Nasal cavity respiratory epithelium epithelial cell of viscerocranial mucosa (primary cell): ENCODE results near the gene SCAI. TPM values are rescaled to one million over a fixed set of nuclear protein-coding genes. Genes with fewer than 3 reads are reported as not detected.

Experiments used
- total RNA-seq: library from RNA; depleted of rRNA; stranded (reverse); fragments of >200 nt; gene quantifications from 2 replicates; pipeline ENCODE4 v1.2.3, GENCODE V29; 2014

SCAI gene
- 5.5 and 6.1 TPM in 2 replicates for total RNA-seq

DNA sequence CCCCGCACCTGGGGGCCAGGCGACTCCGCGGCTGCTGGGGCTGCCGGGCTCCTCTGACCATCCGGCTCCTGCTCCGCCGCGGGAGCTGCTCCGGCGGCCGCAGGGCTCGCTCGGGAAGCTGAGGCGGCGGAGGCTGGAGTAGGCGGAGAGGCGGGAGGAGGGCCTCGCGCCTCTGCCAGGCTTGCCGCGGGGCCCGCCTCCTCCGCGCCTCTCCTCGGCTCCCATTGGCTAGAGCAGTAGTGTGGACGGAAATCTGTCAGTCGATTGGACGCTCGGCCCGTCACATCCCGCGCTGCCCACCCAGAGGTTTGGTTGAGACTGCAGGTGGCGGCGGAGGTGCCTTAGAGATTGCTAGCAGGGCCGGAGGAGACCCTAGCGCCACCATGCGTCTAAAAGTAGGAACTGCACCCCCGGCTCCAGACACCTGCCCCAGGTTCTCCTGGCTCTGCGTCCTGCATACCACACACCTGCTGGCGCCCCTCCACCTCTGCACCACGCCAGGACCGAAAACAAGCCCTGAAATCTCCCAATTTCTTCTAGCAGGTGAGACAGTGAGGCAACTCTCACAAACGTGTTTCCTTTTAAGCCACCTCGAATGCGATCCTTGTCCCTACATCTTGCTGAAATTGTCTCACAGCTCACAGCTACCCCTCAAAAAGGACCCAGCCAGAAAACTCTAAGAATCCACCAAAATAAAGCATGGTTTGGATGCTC lies at the start of gene SCAI:
SCAI (minus strand) TSS at position 152 of the 714 bp plus-strand sequence; CDS start at position 61, 91 bp downstream.

DNA sequence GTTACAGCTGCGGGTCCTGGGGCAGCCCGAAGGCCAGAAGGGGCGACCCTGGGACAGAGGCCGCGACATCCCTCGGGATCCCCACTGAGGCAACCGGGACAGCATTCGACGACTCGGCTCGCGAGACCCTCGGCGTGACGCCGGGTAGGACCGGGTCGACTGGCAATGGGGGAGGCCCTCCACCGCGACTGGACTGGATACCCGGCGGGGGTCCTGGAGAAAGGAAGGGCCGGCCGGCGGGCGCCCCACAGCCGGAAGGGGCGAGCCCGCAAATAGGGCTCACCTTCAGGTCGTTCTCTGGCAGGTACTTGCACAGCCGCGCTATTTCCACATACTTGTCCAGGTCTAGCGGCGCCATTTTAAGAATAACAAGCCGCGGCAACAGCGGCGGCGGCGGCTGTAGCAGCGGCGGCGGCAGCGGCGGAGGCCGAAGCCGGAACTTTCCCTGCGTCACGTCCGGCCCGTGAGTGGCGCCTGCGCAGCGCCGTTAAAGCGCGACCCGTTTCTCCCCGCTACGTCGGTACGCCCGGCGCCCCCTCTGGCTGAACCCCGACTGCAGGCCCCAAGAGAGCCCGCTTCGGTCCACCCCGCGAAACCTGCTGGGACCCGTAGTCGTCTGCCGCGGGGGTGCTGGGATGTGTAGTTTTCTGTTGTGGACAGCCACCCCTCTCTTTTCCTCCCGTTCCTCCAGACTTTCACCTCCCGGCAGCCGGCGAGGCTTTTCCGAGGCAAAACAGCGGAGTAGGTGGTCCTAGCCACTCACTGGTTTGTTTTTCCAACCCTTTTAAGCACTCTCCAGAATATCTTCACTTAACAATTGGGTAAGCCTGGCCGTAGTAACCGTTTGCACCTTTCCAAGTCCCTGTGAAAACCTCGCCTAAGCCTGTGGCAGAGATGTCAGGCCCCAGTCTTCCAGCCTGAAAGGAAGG lies 46.3 kb upstream of the SCAI start, which contains the start of gene PPP6C:
PPP6C (minus strand) TSS at position 443 of the 929 bp plus-strand sequence; CDS start at position 358, 85 bp downstream.

DNA sequence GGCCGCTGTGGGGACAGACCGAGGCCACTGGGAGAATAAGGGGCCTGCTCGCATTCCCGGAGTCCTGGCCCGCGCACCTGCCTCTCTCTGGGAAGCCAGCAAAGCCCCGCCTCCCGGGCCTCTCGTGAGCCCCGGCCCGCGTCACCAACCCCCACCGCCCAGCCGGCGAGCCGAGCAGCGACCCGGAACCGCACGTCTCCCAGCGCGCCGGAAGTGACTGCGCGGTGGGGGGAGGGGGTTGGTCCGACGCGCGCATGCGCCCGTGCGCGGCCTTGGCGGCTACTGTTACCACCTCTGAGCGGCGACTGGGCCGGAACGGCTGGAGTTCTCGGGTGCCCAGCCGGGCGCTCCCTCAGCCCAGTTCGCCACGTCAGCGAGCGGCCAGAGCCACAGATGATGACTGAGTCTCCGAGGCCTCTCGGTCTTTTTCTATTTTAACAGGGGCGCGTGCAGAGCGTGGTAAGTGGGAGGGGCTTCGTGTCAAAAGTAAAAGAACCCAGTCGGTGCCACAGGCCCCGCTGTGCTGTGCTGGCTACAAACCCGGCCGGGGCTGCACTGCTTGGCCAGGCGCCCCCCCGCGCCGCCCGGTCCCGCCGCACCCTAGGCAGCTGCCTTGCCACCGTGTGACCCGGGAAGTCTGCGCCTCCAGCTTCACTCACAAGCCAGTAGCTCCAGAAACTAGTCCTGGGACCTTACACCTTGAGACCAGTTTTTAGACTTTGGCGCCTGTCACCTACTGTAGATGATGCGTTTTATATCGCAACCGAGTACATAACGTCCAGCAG lies 202.2 kb downstream of the SCAI start, which contains the start of gene GOLGA1:
GOLGA1 (minus strand) TSS at position 190 of the 785 bp plus-strand sequence. CDS start 2,372 bp downstream, outside the sequence.

Other genes with a start within 250 kb of the SCAI start
- gene GOLGA1, start 202.4 kb downstream of the SCAI start, total RNA-seq = 12.0 and 18.0 TPM in 2 replicates
- gene PPP6C, start 46.3 kb upstream of the SCAI start, total RNA-seq = 11.3 and 17.5 TPM in 2 replicates
- gene RABEPK, start 57.0 kb upstream of the SCAI start, total RNA-seq = 30.3 and 36.9 TPM in 2 replicates
- gene HSPA5, start 97.8 kb upstream of the SCAI start, total RNA-seq = 488 and 1,583 TPM in 2 replicates
- 62.5 and 82.9 TPM in 2 replicates for gene GAPVD1, start 118.3 kb upstream of the SCAI start, total RNA-seq